ENCODE measurements around the gene GNAI1. TPM values are rescaled to one million over a fixed set of nuclear protein-coding genes. Genes with fewer than 3 reads are reported as not detected.

Gene GNAI1
- total RNA-seq, 1 experiment from 2014 or later: 19.8 TPM

DNA sequence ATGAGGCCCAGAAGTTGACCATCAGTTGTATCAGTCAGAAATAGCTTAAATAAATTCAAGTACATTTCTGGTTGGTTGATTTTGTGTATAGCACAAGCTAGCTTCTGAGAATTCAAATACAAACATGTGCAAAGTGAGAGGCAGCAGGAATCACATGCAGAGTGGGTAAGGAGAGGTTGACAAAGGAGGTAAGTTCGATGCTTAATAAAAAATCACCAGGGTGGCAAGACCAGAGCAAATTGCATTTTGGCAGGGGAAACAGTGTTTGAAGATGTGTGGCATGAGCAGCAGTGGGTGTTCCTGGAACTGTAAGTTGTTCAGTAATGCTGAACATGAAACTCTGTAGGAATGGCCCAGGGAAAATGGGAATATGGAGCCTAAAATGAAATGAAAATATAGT lies 52.6 kb downstream of the GNAI1 start:
- H3K4me1 ChIP-seq (ENCODE audit: insufficient read depth, low read length, poor library complexity, severe bottlenecking): peaks cover 21% of the 10 kb centered on the region
- DNase-seq (ENCODE audit: low spot score): peak; percentile 21
- H3K9me3 ChIP-seq (ENCODE audit: low read depth, low read length, poor library complexity, severe bottlenecking): no peaks in the 10 kb centered on the region
- TF ChIP-seq, protein P1, sequence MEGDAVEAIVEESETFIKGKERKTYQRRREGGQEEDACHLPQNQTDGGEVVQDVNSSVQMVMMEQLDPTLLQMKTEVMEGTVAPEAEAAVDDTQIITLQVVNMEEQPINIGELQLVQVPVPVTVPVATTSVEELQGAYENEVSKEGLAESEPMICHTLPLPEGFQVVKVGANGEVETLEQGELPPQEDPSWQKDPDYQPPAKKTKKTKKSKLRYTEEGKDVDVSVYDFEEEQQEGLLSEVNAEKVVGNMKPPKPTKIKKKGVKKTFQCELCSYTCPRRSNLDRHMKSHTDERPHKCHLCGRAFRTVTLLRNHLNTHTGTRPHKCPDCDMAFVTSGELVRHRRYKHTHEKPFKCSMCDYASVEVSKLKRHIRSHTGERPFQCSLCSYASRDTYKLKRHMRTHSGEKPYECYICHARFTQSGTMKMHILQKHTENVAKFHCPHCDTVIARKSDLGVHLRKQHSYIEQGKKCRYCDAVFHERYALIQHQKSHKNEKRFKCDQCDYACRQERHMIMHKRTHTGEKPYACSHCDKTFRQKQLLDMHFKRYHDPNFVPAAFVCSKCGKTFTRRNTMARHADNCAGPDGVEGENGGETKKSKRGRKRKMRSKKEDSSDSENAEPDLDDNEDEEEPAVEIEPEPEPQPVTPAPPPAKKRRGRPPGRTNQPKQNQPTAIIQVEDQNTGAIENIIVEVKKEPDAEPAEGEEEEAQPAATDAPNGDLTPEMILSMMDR (conservative IDR thresholded peaks at IDR 0.05; ENCODE audit: low read depth, low read length): no peak
- TF ChIP-seq EZH2 (IDR thresholded peaks at IDR 0.05; ENCODE audit: borderline replicate concordance, low read depth, low read length, poor library complexity, severe bottlenecking): no peak
- POLR2A ChIA-PET (ENCODE audit: low non-redundant PET): no interaction called here
- H3K36me3 ChIP-seq (ENCODE audit: insufficient read depth, low read length, poor library complexity, severe bottlenecking): no peaks in the 10 kb centered on the region
- CTCF ChIA-PET: no interaction called here
- no peaks in the 10 kb centered on the region for H3K27me3 ChIP-seq (replicated peaks; ENCODE audit: insufficient read depth, low read depth, low read length, poor library complexity)
- intact Hi-C loops (cut with micrococcal nuclease; ENCODE audit: unreplicated experiment): no loop called here
- no peak overlapping the region for H3K4me3 ChIP-seq (ENCODE audit: low read depth, low read length, poor library complexity, severe bottlenecking)
- H3K27ac ChIP-seq (ENCODE audit: low read depth, low read length, poor library complexity, severe bottlenecking): no peak overlapping the region
- BruUV-seq (replicated peaks): no TSS peak

DNA sequence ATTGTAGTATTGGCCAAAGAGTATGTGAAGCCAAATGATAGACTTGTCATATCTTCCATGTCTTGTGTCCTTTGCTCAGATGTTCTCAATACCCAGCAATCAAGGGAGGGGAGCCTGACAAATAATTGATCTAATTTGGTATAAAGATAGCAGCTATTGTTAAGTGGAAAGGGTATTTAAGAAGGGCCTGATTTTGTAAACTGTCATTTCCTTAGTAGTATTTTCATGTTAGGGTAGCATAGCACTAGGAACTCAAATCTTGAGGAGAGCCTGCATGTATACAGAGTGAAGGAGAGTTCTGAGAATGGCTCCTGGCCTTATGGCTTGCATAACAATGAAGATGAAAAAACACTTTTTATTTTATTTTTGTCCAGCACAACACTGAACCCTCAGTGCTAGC lies 53.1 kb downstream of the GNAI1 start:
- TF ChIP-seq, protein P1 (conservative IDR thresholded peaks at IDR 0.05; ENCODE audit: low read depth, low read length): no peak
- no peak for TF ChIP-seq EZH2 (IDR thresholded peaks at IDR 0.05; ENCODE audit: borderline replicate concordance, low read depth, low read length, poor library complexity, severe bottlenecking)
- ChIA-PET CTCF (no interaction called here), POLR2A (ENCODE audit: low non-redundant PET) (no interaction called here)
- Histone ChIP-seq H3K4me1 (ENCODE audit: insufficient read depth, low read length, poor library complexity, severe bottlenecking) (peaks cover 21% of the 10 kb centered on the region), H3K27ac (ENCODE audit: low read depth, low read length, poor library complexity, severe bottlenecking) (no peak overlapping the region), H3K36me3 (ENCODE audit: insufficient read depth, low read length, poor library complexity, severe bottlenecking) (no peaks in the 10 kb centered on the region), H3K4me3 (ENCODE audit: low read depth, low read length, poor library complexity, severe bottlenecking) (no peak overlapping the region), H3K9me3 (ENCODE audit: low read depth, low read length, poor library complexity, severe bottlenecking) (no peaks in the 10 kb centered on the region), H3K27me3 (replicated peaks; ENCODE audit: insufficient read depth, low read depth, low read length, poor library complexity) (no peaks in the 10 kb centered on the region)
- no TSS peak for BruUV-seq (replicated peaks)
- intact Hi-C loops (cut with micrococcal nuclease; ENCODE audit: unreplicated experiment): no loop called here
- DNase-seq (ENCODE audit: low spot score): no peak

DNA sequence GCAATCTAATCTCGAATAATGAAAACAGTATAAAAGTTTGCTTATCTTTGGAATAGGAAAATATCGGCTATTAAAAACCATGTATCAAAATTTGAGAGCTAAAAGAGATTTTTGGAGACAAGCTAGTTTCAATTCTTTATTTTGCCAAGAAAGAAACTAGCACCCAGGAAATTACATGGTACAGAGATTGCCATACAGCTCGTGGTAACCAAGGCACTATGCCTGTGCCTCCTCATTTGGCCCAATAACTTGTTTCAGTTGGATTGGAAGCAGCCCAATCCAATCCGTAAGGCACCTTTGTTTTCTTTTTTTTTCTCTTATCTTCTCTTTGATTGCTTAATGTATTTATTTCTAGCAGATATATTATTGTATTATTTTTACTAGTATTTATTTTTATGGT lies 55.0 kb downstream of the GNAI1 start:
- H3K36me3 ChIP-seq (ENCODE audit: insufficient read depth, low read length, poor library complexity, severe bottlenecking): no peaks in the 10 kb centered on the region
- TF ChIP-seq, protein P1 (conservative IDR thresholded peaks at IDR 0.05; ENCODE audit: low read depth, low read length): no peak
- no peak for TF ChIP-seq EZH2 (IDR thresholded peaks at IDR 0.05; ENCODE audit: borderline replicate concordance, low read depth, low read length, poor library complexity, severe bottlenecking)
- H3K9me3 ChIP-seq (ENCODE audit: low read depth, low read length, poor library complexity, severe bottlenecking): no peaks in the 10 kb centered on the region
- no peak overlapping the region for H3K27ac ChIP-seq (ENCODE audit: low read depth, low read length, poor library complexity, severe bottlenecking)
- peaks cover 21% of the 10 kb centered on the region for H3K4me1 ChIP-seq (ENCODE audit: insufficient read depth, low read length, poor library complexity, severe bottlenecking)
- POLR2A ChIA-PET (ENCODE audit: low non-redundant PET): no interaction called here
- intact Hi-C loops (cut with micrococcal nuclease; ENCODE audit: unreplicated experiment): no loop called here
- BruUV-seq (replicated peaks): no TSS peak
- CTCF ChIA-PET: no interaction called here
- no peak overlapping the region for H3K4me3 ChIP-seq (ENCODE audit: low read depth, low read length, poor library complexity, severe bottlenecking)
- no peaks in the 10 kb centered on the region for H3K27me3 ChIP-seq (replicated peaks; ENCODE audit: insufficient read depth, low read depth, low read length, poor library complexity)
- DNase-seq (ENCODE audit: low spot score): no peak

Data from A673 (cell line).